HUES6 (cell line): Measurements from ENCODE around the gene TAGAP.

Experiments
- H3K27ac ChIP-seq: 2 replicates; pipeline ENCODE4 v1.7.0; 2013; ENCODE audit warnings: low read depth, mild to moderate bottlenecking, low read length, inconsistent platforms
- H3K27me3 ChIP-seq: 2 replicates; pipeline ENCODE4 v1.6.1; 2013; ENCODE audit warnings: low read length; ENCODE audit not compliant: control insufficient read depth, insufficient read depth
- H3K36me3 ChIP-seq: 2 replicates; pipeline ENCODE4 v1.6.1; 2013; ENCODE audit warnings: low read length; ENCODE audit not compliant: control insufficient read depth, insufficient read depth
- H3K4me1 ChIP-seq: 2 replicates; pipeline ENCODE4 v1.6.1; 2013; ENCODE audit warnings: low read length; ENCODE audit not compliant: control insufficient read depth, insufficient read depth
- H3K4me3 ChIP-seq: 2 replicates; pipeline ENCODE4 v1.5.1; 2013; ENCODE audit warnings: low read depth, low read length
- H3K9ac ChIP-seq: one replicate; pipeline ENCODE4 v1.6.1; 2013; ENCODE audit warnings: mild to moderate bottlenecking, low read length
- H3K9me3 ChIP-seq: 2 replicates; pipeline ENCODE4 v1.6.1; 2013; ENCODE audit warnings: low read depth, low read length; ENCODE audit not compliant: control insufficient read depth, insufficient read depth

Gene TAGAP

GRCh38 chr6:159044899-159045727, at the start of gene TAGAP:
TAGAP (minus strand) TSS chr6:159044991; CDS start chr6:159044146, 845 bp downstream.
- no peaks in the 10 kb centered on the region for H3K36me3 ChIP-seq
- H3K4me3 ChIP-seq = no peak within 1 kb of the TSS
- no peaks in the 10 kb centered on the region for H3K9me3 ChIP-seq
- H3K27me3 ChIP-seq = no peaks in the 10 kb centered on the region
- no peak within 1 kb of the TSS for H3K27ac ChIP-seq
- H3K9ac ChIP-seq = no peak within 1 kb of the TSS
- peaks cover 13% of the 10 kb centered on the region; the same call in 1 of the 2 replicates for H3K4me1 ChIP-seq

- H3K4me1 ChIP-seq = no peaks in the 10 kb centered on the region
- no peak overlapping the region for H3K4me3 ChIP-seq
- H3K27me3 ChIP-seq = no peaks in the 10 kb centered on the region
- no peak overlapping the region for H3K27ac ChIP-seq
- no peaks in the 10 kb centered on the region for H3K9me3 ChIP-seq
- H3K9ac ChIP-seq = no peak overlapping the region
- no peaks in the 10 kb centered on the region for H3K36me3 ChIP-seq
Measured at GRCh38 chr6:159093609-159094443, 49.0 kb upstream of the TAGAP start.

- no peaks in the 10 kb centered on the region for H3K4me1 ChIP-seq
- no peaks in the 10 kb centered on the region for H3K27me3 ChIP-seq
- H3K9ac ChIP-seq = no peak overlapping the region
- no peaks in the 10 kb centered on the region for H3K36me3 ChIP-seq
- H3K27ac ChIP-seq = no peak overlapping the region
- no peak overlapping the region for H3K4me3 ChIP-seq
- no peaks in the 10 kb centered on the region for H3K9me3 ChIP-seq
Measured at GRCh38 chr6:159092631-159093030, 47.8 kb upstream of the TAGAP start.

- no peaks in the 10 kb centered on the region for H3K4me1 ChIP-seq
Measured at GRCh38 chr6:159090530-159091480, 46.0 kb upstream of the TAGAP start.

DNA sequence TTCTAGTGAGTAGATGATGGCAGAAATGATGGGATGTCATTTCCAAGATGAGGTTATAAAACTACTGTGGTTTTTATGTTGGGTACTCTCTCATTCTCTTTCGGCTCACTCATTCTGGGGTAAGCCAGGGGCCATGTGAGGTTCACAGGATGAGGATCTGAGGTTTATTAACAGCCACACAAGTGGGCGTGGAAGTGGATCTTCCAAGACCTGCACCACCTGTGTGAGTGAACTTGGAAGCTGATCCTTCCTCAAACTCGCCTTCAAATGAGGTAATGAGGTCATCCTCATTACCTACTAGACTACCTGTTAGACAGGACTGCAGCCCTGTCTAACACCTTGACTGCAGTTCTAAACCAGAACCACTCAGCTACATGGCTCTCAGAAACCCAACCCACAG, 45.1 kb upstream of the TAGAP start:
- Histone ChIP-seq H3K9ac (no peak overlapping the region), H3K36me3 (no peaks in the 10 kb centered on the region), H3K27me3 (no peaks in the 10 kb centered on the region), H3K4me3 (no peak overlapping the region), H3K9me3 (no peaks in the 10 kb centered on the region), H3K27ac (no peak overlapping the region), H3K4me1 (no peaks in the 10 kb centered on the region)

More at GRCh38 chr6:159090530-159091480, 46.0 kb upstream of the TAGAP start:
- no peak overlapping the region for H3K4me3 ChIP-seq
- H3K27ac ChIP-seq = no peak overlapping the region
- no peak overlapping the region for H3K9ac ChIP-seq
- H3K36me3 ChIP-seq = no peaks in the 10 kb centered on the region
- no peaks in the 10 kb centered on the region for H3K27me3 ChIP-seq
- no peaks in the 10 kb centered on the region for H3K9me3 ChIP-seq

DNA sequence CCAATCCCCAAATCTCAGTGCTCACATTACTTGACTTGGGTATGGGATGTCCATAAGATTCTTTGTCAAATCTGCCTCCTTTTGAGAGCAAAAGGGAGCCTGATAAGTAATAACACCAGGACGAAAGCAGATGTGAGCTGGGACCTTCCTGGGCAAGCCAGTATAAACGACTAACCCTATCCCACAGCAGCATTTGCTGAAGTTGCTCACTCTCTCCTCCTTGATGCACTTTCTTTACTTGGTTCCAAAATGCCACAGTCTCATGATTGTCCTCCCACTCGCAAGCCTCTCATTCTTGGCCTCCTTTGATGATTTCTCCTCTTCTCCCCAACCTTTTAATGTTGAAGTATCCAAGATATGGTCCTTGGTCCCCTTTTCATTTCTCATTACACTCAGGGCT, 44.7 kb upstream of the TAGAP start:
- H3K27me3 ChIP-seq = no peaks in the 10 kb centered on the region
- no peaks in the 10 kb centered on the region for H3K36me3 ChIP-seq
- H3K4me1 ChIP-seq = no peaks in the 10 kb centered on the region
- H3K27ac ChIP-seq = no peak overlapping the region
- H3K4me3 ChIP-seq = no peak overlapping the region
- no peaks in the 10 kb centered on the region for H3K9me3 ChIP-seq
- no peak overlapping the region for H3K9ac ChIP-seq

DNA sequence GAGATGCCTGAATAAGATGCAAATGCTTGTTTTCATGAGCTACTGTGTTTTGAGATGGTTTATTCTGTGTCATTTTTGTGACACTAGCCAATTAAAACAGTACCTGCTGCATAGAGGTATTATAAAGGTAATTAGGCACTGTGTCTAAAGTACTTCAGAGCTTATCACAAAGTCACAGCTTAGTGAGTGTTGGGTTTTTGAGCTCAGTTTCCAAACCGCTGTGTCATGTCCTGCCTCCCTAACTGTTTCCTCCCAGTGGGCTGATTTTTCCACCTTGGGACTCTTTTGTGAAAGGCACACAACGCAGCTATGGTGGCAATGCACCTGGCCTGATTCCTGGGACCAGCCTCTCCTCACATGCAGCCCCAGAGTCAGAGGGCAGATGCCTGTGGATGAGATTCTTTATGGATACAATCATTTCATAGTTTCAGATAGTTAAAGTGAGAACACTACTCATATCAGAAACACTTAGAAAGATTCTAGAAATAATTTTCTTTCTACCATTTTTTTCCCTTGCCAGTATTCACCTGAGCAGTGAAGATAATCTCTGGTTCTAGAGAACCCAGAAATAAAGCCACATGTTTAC, 41.3 kb upstream of the TAGAP start:
- no peak overlapping the region for H3K9ac ChIP-seq
- H3K4me3 ChIP-seq = no peak overlapping the region
- no peaks in the 10 kb centered on the region for H3K27me3 ChIP-seq
- H3K4me1 ChIP-seq = no peaks in the 10 kb centered on the region
- no peaks in the 10 kb centered on the region for H3K36me3 ChIP-seq
- H3K9me3 ChIP-seq = no peaks in the 10 kb centered on the region
- no peak overlapping the region for H3K27ac ChIP-seq

DNA sequence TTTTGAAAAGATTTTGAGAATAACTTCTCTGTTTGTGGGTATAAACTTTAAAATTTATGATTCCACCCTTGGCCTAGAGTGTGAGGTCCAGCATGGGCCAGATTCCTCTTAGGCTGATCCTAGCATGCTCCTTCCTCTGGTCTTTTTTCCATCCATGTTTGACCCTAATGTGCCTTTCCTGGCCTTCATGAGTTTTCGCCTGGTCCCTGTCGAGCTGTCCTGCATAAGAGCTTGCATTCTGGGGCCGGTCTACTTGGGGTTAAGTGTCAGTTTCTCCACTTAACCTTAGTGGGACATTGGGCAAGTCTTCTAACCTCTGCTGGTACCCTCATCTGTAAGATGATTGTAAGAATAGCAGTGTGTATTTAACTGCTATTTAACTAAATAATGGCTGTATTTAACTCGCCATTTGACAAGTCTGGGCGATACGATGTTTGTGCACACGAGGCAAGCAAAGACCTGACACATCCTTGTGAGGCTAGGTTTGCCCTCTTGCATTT, 40.7 kb upstream of the TAGAP start:
- no peaks in the 10 kb centered on the region for H3K36me3 ChIP-seq
- H3K9ac ChIP-seq = no peak overlapping the region
- H3K27me3 ChIP-seq = no peaks in the 10 kb centered on the region
- H3K9me3 ChIP-seq = no peaks in the 10 kb centered on the region
- H3K4me3 ChIP-seq = no peak overlapping the region
- H3K4me1 ChIP-seq = no peaks in the 10 kb centered on the region
- no peak overlapping the region for H3K27ac ChIP-seq

GRCh38 chr6:159084493-159085091, 39.8 kb upstream of the TAGAP start:
- Histone ChIP-seq H3K4me3 (no peak overlapping the region), H3K9me3 (no peaks in the 10 kb centered on the region), H3K27ac (no peak overlapping the region), H3K27me3 (no peaks in the 10 kb centered on the region), H3K4me1 (no peaks in the 10 kb centered on the region), H3K36me3 (no peaks in the 10 kb centered on the region), H3K9ac (no peak overlapping the region)

DNA sequence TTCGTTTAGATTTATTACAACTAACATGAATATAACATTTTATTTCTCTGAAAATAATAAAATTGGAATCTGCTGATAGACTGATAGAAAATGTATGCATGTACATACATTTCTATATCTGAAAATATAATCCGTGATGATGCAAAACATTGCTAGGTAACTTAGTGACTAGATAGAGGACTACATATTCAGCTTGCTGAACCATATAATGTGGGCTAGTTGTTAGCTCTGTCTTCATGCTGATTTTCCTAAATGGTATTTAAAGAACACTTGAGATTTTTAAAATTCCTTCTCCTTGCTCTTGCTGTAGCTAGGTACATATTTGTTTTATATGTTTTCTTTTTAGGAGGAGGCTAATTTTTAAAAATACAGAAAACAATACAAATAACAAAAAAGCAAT, 38.4 kb upstream of the TAGAP start:
- no peaks in the 10 kb centered on the region for H3K27me3 ChIP-seq
- H3K4me3 ChIP-seq = no peak overlapping the region
- H3K9me3 ChIP-seq = no peaks in the 10 kb centered on the region
- no peak overlapping the region for H3K27ac ChIP-seq
- H3K4me1 ChIP-seq = no peaks in the 10 kb centered on the region
- no peaks in the 10 kb centered on the region for H3K36me3 ChIP-seq
- no peak overlapping the region for H3K9ac ChIP-seq
